HG03066 (cell line): ENCODE results near the gene COL13A1.

Source experiments
- ATAC-seq: cut with Tn5 transposase; IDR thresholded peaks from one replicate; pipeline ENCODE4 v1.9.1; 2021; ENCODE audit warnings: low read depth; ENCODE audit not compliant: unreplicated experiment

COL13A1 gene

GRCh38 chr10:69789164-69789576, 12.5 kb upstream of the COL13A1 start:
- ATAC-seq = no peak

- no peak for ATAC-seq
These were observed 9.9 kb upstream of the COL13A1 start for GRCh38 chr10:69791812-69792211.

GRCh38 chr10:69792341-69792740, 9.4 kb upstream of the COL13A1 start:
- no peak for ATAC-seq

- no peak for ATAC-seq
These were observed 7.0 kb upstream of the COL13A1 start for GRCh38 chr10:69794673-69795072.

- ATAC-seq = no peak
These were observed 6.3 kb upstream of the COL13A1 start for GRCh38 chr10:69795242-69795934.

- ATAC-seq = no peak
These were observed 3.7 kb upstream of the COL13A1 start for GRCh38 chr10:69797959-69798358.

GRCh38 chr10:69800109-69800508, 1.6 kb upstream of the COL13A1 start:
- ATAC-seq = no peak

- ATAC-seq = no peak
These were observed 1.0 kb upstream of the COL13A1 start for GRCh38 chr10:69800665-69801064.

- ATAC-seq = no peak
These were observed 642 bp upstream of the COL13A1 start for GRCh38 chr10:69801094-69801433.

GRCh38 chr10:69802424-69803161, 887 bp downstream of the COL13A1 start:
- no peak for ATAC-seq

GRCh38 chr10:69803809-69804208, 2.1 kb downstream of the COL13A1 start:
- ATAC-seq = no peak

- ATAC-seq = no peak
These were observed 3.1 kb downstream of the COL13A1 start for GRCh38 chr10:69804775-69805174.

- ATAC-seq = no peak
These were observed 5.4 kb downstream of the COL13A1 start for GRCh38 chr10:69807122-69807521.

GRCh38 chr10:69807696-69808095, 6.0 kb downstream of the COL13A1 start:
- ATAC-seq = no peak

- ATAC-seq = no peak
These were observed 7.6 kb downstream of the COL13A1 start for GRCh38 chr10:69809318-69809717.

- ATAC-seq = no peak
These were observed 8.4 kb downstream of the COL13A1 start for GRCh38 chr10:69810097-69810496.

GRCh38 chr10:69810675-69811397, 9.1 kb downstream of the COL13A1 start:
- ATAC-seq = no peak

- ATAC-seq = no peak
These were observed 11.9 kb downstream of the COL13A1 start for GRCh38 chr10:69813632-69814031.

- ATAC-seq = no peak
These were observed 12.5 kb downstream of the COL13A1 start for GRCh38 chr10:69814251-69814650.

GRCh38 chr10:69815104-69815503, 13.4 kb downstream of the COL13A1 start:
- ATAC-seq = no peak

- ATAC-seq = no peak
These were observed 14.8 kb downstream of the COL13A1 start for GRCh38 chr10:69816521-69816920.
